Keratinocyte (primary cell): Measurements from ENCODE around the gene ATP5ME. TPM values are rescaled to one million over a fixed set of nuclear protein-coding genes. Genes with fewer than 3 reads are reported as not detected.

Experiments used
- DNase-seq: peaks from one replicate; pipeline ENCODE4 v3.0.0-alpha.2; 2011; ENCODE audit warnings: low read depth, missing footprints, low spot score
- FAIRE-seq: peaks from 2 replicates; lab custom pipeline; 2011; peaks lifted over from hg19 to GRCh38; lab: Jason Lieb, UNC
- H2AFZ ChIP-seq: 2 replicates; pipeline ENCODE4 v1.6.0; 2012; ENCODE audit warnings: low read length, control low read depth, inconsistent platforms; ENCODE audit not compliant: control insufficient read depth
- H3K27ac ChIP-seq: 2 replicates; pipeline ENCODE4 v1.5.1; 2011; ENCODE audit warnings: low read length; ENCODE audit not compliant: control insufficient read depth, insufficient read depth
- H3K27me3 ChIP-seq: 3 replicates; pipeline ENCODE4 v1.6.0; 2011; ENCODE audit warnings: low read length; ENCODE audit not compliant: control insufficient read depth, insufficient read depth; ENCODE audit errors: extremely low read depth
- H3K36me3 ChIP-seq, 2 experiments: 2 replicates in 1 of 2; 3 replicates in 1 of 2; pipeline ENCODE4 v1.5.1; 2011; ENCODE audit warnings: low read length in 2 of 2, mild to moderate bottlenecking in 1 of 2; ENCODE audit not compliant: control insufficient read depth in 2 of 2, insufficient read depth in 2 of 2; ENCODE audit errors: extremely low read depth in 1 of 2
- H3K4me1 ChIP-seq: 3 replicates; pipeline ENCODE4 v1.5.1; 2011; ENCODE audit warnings: low read length; ENCODE audit not compliant: control insufficient read depth, insufficient read depth; ENCODE audit errors: extremely low read depth
- H3K4me2 ChIP-seq: 3 replicates; pipeline ENCODE4 v1.6.0; 2011; ENCODE audit warnings: low read depth, low read length; ENCODE audit not compliant: control insufficient read depth, insufficient read depth; ENCODE audit errors: extremely low read depth
- H3K4me3 ChIP-seq, 3 experiments: fragments of 200-600 bp in 1 of 3; sonication (generic) in 1 of 3; 2 replicates in 2 of 3; 3 replicates in 1 of 3; pipeline ENCODE4 v1.5.1; 2011 to 2016; ENCODE audit warnings: low read length in 3 of 3, mild to moderate bottlenecking in 3 of 3, control low read depth in 2 of 3, inconsistent platforms in 1 of 3, low read depth in 1 of 3, mixed read lengths in 1 of 3, mixed run types in 1 of 3, moderate library complexity in 1 of 3; ENCODE audit not compliant: control insufficient read depth in 2 of 3, insufficient read depth in 2 of 3; ENCODE audit errors: extremely low read depth in 1 of 3
- H3K79me2 ChIP-seq: 2 replicates; pipeline ENCODE4 v1.6.0; 2012; ENCODE audit warnings: low read length; ENCODE audit not compliant: control insufficient read depth, insufficient read depth
- H3K9ac ChIP-seq: 3 replicates; pipeline ENCODE4 v1.6.0; 2011; ENCODE audit warnings: low read length; ENCODE audit not compliant: control insufficient read depth, insufficient read depth; ENCODE audit errors: extremely low read depth
- H3K9me1 ChIP-seq: 3 replicates; pipeline ENCODE4 v1.6.0; 2011; ENCODE audit warnings: low read length; ENCODE audit not compliant: control insufficient read depth, insufficient read depth; ENCODE audit errors: extremely low read depth
- H3K9me3 ChIP-seq: 2 replicates; pipeline ENCODE4 v1.5.1; 2012; ENCODE audit warnings: low read depth, low read length; ENCODE audit not compliant: control insufficient read depth
- H4K20me1 ChIP-seq: 3 replicates; pipeline ENCODE4 v1.6.0; 2011; ENCODE audit warnings: low read length; ENCODE audit not compliant: control insufficient read depth, insufficient read depth; ENCODE audit errors: extremely low read depth
- EZH2 ChIP-seq: IDR thresholded peaks from one replicate; pipeline ENCODE4 v1.6.1; 2012; ENCODE audit warnings: inconsistent platforms, mild to moderate bottlenecking, low read length, moderate library complexity
- dilution Hi-C: fragments of 300-500 bp; cut with MboI; formaldehyde crosslinking; loops from one replicate; pipeline ENCODE4 v1.7.0; 2020; ENCODE audit warnings: low sequenced_read_pairs; ENCODE audit not compliant: extremely low pct_ligation_motif_present
- polyA plus RNA-seq, 5 experiments: library from polyadenylated mRNA; depleted of rRNA in 3 of 5; stranded (reverse) in 3 of 5; stranded (forward) in 1 of 5; unstranded in 1 of 5; fragments of >200 nt; gene quantifications; 1 replicate in 1 of 5; 2 replicates in 3 of 5; 3 replicates in 1 of 5; pipeline versions ENCODE4 v1.2.1 to v1.2.3, GENCODE V29; 2011 to 2012; ENCODE audit warnings: missing spikeins in 2 of 5, low read depth in 1 of 5, low replicate concordance in 1 of 5
- TF ChIP-seq, protein P1 (sequence below), 3 experiments: IDR thresholded peaks in 1 of 3; conservative IDR thresholded peaks in 1 of 3; optimal IDR thresholded peaks in 1 of 3; 2 replicates in 2 of 3; 3 replicates in 1 of 3; pipeline versions ENCODE3 to v1.5.1; 2011; ENCODE audit warnings: low read length in 3 of 3, mild to moderate bottlenecking in 3 of 3, moderate library complexity in 2 of 3, control low read depth in 1 of 3, inconsistent platforms in 1 of 3; ENCODE audit not compliant: insufficient read depth in 2 of 3; ENCODE audit errors: extremely low read depth in 1 of 3

The ATP5ME gene
- polyA plus RNA-seq, 1 donor (not counting 4 experiments of a cell fraction or from before 2014, with no cell fraction given) = 438 TPM

DNA sequence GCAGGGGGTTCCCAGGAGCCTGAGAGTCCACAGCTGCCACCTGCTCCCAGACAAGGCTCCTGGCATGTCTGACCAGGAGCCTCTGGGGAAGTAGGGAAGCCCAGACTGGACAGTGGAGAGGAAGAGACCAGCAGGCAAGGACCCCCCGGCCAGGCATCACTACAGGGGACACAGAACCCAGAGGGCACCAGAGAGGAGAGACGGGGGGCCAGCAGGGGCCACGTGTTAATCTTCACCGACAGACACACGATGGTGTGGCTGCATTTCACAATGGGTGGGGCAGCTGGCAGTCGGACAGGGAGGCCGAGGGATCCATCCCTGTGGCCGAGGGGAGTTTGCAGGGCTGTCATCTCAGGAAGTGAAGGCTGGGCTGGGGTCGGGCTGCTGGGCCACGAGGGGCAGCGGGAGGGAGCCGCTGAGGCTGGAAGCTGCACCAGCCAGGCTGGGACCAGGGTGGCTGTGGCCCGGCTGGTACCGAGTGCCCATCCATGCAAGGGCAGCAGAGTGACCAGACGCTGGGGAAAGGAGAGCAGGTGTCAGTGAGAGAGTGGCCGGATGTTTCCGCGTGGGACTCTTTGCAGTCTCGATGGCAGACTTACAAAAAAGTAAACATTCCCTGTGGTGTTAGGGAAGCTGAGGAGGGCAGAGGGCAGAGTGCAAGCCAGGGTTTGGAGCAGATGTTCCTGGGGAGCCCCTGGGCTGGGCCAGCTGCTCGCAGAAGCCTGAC lies 44.0 kb downstream of the ATP5ME start:
- Histone ChIP-seq H3K79me2 (no peaks in the 10 kb centered on the region), H4K20me1 (no peaks in the 10 kb centered on the region), H2AFZ (no peak overlapping the region), H3K4me2 (no peak overlapping the region), H3K36me3 (no peaks in the 10 kb centered on the region), H3K9ac (no peak overlapping the region), H3K27ac (no peak overlapping the region), H3K4me1 (no peaks in the 10 kb centered on the region), H3K9me1 (no peaks in the 10 kb centered on the region), H3K9me3 (peaks cover 13% of the 10 kb centered on the region), H3K4me3 (no peak overlapping the region), H3K27me3 (peaks cover under 1% of the 10 kb centered on the region)
- FAIRE-seq (no peak), DNase-seq (no peak)
- TF ChIP-seq EZH2 = no peak
- dilution Hi-C loops = no loop called here

DNA sequence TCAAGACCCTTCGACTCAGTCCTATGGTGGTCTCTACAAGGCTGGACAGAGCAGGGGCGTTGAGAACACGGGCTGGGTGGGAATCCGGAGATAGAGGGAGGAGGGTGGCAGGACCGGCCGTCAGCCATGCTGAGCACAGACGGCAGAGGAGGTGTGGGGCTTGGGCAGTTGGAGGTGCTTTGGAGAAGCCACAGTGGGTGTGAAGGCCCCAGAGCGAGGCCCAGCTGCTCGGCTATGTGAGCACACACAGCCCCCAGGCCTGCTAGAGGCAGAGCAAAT lies 44.5 kb downstream of the ATP5ME start:
- TF ChIP-seq, protein P1, sequence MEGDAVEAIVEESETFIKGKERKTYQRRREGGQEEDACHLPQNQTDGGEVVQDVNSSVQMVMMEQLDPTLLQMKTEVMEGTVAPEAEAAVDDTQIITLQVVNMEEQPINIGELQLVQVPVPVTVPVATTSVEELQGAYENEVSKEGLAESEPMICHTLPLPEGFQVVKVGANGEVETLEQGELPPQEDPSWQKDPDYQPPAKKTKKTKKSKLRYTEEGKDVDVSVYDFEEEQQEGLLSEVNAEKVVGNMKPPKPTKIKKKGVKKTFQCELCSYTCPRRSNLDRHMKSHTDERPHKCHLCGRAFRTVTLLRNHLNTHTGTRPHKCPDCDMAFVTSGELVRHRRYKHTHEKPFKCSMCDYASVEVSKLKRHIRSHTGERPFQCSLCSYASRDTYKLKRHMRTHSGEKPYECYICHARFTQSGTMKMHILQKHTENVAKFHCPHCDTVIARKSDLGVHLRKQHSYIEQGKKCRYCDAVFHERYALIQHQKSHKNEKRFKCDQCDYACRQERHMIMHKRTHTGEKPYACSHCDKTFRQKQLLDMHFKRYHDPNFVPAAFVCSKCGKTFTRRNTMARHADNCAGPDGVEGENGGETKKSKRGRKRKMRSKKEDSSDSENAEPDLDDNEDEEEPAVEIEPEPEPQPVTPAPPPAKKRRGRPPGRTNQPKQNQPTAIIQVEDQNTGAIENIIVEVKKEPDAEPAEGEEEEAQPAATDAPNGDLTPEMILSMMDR (optimal IDR thresholded peaks at IDR 0.05 in 1 of 3, IDR thresholded peaks at IDR 0.05 in 1 of 3, conservative IDR thresholded peaks at IDR 0.05 in 1 of 3; ENCODE audit: extremely low read depth in 1 of 3, insufficient read depth in 2 of 3, low read length in 3 of 3) = no peak
- no peak for TF ChIP-seq EZH2
- no peak overlapping the region for H3K4me3 ChIP-seq
- H3K27ac ChIP-seq = no peak overlapping the region
- no peaks in the 10 kb centered on the region for H4K20me1 ChIP-seq
- no peak overlapping the region for H2AFZ ChIP-seq
- H3K9me3 ChIP-seq = peaks cover 13% of the 10 kb centered on the region
- H3K79me2 ChIP-seq = no peaks in the 10 kb centered on the region
- no peak overlapping the region for H3K9ac ChIP-seq
- no peaks in the 10 kb centered on the region for H3K4me1 ChIP-seq
- no peaks in the 10 kb centered on the region for H3K9me1 ChIP-seq
- FAIRE-seq (no peak), DNase-seq (no peak)
- H3K27me3 ChIP-seq = no peaks in the 10 kb centered on the region
- no peak overlapping the region for H3K4me2 ChIP-seq
- dilution Hi-C loops = no loop called here
- no peaks in the 10 kb centered on the region for H3K36me3 ChIP-seq
